Measurements from ENCODE around the gene NDFIP2. TPM values are rescaled to one million over a fixed set of nuclear protein-coding genes. Genes with fewer than 3 reads are reported as not detected.

Gene NDFIP2
- total RNA-seq, 1 donor from 2014 or later: 36.4 TPM

Other genes starting within 250 kb of the NDFIP2 start
- gene RBM26, start 74.9 kb upstream of the NDFIP2 start, total RNA-seq: 19.2 TPM